Measurements from ENCODE around the gene DCAF7.

Gene DCAF7

DNA sequence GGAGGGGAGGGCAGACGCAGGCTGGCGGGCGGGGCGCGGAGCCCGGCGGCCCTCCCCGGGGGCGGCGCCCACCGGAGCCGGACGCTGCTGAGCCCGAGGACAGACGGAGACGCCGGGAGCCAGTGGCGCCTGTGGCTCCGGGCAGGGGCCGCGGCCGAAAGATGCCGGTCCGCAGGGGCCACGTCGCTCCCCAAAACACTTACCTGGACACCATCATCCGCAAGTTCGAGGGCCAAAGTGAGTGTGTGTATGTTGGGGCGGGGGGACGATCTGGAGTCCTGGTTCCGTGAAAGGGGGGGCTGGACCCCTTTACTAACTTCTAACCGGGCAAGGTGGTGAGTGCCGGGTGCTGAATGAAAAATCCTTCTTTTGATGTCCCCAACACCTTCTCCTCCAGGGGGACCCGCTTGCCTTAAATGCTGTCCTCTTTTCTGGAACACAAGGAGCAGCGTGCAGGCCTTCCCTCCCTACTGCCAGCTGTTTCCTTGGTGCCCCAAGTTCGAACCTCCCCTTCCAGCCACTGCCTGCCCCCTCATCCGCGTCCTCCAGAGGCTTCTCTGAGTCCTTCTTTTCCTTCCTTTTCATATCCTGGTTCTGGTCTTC lies 26.9 kb upstream of the DCAF7 start, which contains the start of gene KCNH6:
Gene KCNH6 (plus strand): TSS at position 106 of the 603 bp plus-strand sequence. CDS start 56 bp downstream, at position 162.
- DNase-seq (ENCODE audit: low read depth) = no peak
- peak within 1 kb of the TSS; percentile 29 for H3K4me3 ChIP-seq (ENCODE audit: low read depth, low read length)

DNA sequence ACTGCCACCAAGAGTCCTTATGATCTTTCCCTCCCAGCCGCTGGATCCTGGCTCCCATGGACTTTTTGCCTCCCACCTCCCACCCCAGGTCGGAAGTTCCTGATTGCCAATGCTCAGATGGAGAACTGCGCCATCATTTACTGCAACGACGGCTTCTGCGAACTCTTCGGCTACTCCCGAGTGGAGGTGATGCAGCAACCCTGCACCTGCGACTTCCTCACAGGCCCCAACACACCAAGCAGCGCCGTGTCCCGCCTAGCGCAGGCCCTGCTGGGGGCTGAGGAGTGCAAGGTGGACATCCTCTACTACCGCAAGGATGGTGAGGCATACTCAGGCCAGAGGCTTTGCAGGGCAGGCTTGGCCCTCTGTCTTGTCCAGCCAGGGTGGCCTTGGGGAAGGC lies 26.2 kb upstream of the DCAF7 start:
- DNase-seq (ENCODE audit: low read depth) = no peak
- no peak overlapping the region for H3K4me3 ChIP-seq (ENCODE audit: low read depth, low read length)

DNA sequence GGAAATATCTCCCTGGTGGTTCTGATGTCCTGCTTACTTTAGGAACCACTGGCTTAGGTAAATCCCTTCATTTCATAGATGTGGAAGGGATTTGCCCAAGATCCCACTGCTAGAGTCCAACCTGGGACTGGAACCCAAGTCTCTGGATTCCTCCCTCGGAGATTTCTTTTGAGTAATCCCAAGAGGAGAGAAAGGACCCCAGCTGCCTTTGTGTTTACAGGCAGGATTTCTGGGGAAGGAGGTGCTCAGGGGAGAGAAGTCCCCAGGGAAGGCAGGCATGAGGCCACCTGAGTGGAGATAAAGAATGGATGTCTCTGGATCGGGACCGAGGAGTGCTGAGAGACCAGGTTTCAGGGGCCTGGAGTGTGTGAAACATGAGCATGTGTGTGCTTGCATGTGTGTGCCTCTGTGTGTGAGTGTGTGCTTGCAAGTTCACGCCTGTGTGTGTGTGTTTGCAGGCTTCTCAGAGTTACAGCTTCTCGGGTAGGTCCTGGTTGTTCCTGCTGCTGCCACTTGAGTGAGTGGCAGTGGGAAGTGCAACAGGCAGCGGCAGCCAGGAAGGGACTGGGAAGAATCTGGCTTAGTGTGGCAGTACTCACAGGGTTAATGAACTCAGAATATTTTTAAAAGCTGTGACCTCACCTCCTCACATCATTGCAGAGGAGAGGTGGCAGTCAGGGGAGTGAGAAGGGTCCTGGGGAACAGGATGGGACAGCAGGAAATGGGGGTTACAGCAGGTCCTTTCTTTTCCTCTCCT lies 24.9 kb upstream of the DCAF7 start:
- no peak overlapping the region for H3K4me3 ChIP-seq (ENCODE audit: low read depth, low read length)
- no peak for DNase-seq (ENCODE audit: low read depth)

DNA sequence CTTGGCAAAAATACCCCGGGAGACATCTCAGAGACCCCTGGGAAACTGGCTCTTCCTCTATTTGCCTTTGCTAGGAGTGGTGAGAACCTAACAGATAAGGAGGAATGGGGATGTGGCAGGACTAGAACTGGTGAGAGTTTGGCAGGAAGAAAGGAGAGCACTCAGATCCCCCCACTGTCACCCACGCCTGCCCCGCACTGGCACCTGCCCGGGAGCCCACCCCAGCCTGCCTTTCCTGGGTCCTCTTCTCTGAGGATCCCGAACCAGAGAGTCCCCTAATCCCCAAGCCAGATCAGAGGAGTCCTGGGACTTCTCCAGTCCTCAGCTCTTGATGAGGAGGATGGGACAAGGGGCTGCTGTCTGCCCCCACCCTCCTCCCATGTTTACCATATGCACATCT lies 23.4 kb upstream of the DCAF7 start:
- no peak for DNase-seq (ENCODE audit: low read depth)
- H3K4me3 ChIP-seq (ENCODE audit: low read depth, low read length) = no peak overlapping the region

DNA sequence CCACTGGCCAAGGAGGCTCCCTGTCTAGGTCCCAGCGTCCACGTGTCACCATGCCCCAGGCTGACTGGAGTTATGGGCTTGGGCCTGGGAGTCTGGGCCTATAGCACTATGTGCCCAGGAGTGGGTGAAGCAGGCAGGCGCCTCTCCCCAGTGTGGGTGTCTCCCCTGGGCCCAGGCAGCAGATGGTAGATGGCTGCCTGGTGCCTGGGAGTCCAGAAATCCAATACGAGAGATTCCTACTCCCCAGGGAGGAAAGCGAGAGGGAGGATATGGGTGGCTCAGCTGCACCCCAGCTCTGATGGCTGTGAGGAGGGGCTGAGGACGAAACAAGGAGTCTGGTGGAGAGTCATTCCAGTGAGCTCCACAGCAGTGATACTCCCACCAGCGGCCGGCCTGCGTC lies 22.1 kb upstream of the DCAF7 start:
- H3K4me3 ChIP-seq (ENCODE audit: low read depth, low read length) = no peak overlapping the region
- no peak for DNase-seq (ENCODE audit: low read depth)

DNA sequence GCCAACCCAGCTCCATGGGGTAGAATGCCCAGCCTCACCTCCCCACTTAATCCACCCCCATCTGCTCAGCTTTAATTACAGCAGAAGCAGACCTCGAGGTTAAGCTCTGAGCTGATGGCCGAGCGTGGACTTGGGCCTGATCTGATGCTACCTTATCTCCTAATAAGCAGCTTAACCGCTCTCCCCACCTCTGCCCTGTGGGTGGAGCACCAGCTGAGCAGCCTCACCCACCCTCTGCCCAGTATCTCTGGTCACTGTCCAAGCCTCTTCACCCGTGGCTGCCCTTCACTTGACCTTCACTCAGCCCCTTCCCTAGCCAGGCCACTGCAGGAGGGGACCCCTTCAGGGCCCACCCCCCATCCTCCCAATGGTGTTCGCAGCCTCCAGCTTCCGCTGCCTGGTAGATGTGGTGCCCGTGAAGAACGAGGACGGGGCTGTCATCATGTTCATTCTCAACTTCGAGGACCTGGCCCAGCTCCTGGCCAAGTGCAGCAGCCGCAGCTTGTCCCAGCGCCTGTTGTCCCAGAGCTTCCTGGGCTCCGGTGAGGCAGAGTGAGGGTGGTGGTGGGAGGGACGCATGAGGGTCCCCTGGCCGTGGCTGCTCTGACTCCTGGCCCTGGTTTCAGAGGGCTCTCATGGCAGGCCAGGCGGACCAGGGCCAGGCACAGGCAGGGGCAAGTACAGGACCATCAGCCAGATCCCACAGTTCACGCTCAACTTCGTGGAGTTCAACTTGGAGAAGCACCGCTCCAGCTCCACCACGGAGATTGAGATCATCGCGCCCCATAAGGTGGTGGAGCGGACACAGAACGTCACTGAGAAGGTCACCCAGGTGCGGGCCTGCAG lies 20.3 kb upstream of the DCAF7 start:
- DNase-seq (ENCODE audit: low read depth) = no peak
- no peak overlapping the region for H3K4me3 ChIP-seq (ENCODE audit: low read depth, low read length)

DNA sequence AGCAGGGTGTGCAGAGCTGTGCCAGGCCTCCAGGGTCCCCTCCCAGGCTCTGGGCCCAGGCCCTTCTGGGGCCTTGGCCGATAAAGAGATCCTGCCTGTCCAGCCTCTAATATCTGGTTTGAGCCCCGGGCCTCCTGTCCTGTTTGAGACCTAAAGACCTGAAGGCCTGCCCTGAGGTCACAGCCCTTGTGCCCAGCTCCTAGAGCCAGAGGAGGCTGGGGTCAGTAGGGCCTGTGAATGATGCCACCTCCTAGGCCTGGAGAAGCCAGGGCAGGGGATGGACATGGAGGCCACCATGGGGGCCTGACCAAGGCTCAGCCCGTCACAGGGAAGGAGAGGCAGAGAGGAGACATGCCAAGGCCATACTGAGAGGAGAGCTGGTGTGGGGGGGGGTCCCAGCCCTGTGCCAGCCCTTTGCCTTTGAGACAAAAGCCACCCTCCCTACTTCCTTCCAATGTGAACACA lies 19.7 kb upstream of the DCAF7 start:
- H3K4me3 ChIP-seq (ENCODE audit: low read depth, low read length) = no peak overlapping the region
- DNase-seq (ENCODE audit: low read depth) = no peak

DNA sequence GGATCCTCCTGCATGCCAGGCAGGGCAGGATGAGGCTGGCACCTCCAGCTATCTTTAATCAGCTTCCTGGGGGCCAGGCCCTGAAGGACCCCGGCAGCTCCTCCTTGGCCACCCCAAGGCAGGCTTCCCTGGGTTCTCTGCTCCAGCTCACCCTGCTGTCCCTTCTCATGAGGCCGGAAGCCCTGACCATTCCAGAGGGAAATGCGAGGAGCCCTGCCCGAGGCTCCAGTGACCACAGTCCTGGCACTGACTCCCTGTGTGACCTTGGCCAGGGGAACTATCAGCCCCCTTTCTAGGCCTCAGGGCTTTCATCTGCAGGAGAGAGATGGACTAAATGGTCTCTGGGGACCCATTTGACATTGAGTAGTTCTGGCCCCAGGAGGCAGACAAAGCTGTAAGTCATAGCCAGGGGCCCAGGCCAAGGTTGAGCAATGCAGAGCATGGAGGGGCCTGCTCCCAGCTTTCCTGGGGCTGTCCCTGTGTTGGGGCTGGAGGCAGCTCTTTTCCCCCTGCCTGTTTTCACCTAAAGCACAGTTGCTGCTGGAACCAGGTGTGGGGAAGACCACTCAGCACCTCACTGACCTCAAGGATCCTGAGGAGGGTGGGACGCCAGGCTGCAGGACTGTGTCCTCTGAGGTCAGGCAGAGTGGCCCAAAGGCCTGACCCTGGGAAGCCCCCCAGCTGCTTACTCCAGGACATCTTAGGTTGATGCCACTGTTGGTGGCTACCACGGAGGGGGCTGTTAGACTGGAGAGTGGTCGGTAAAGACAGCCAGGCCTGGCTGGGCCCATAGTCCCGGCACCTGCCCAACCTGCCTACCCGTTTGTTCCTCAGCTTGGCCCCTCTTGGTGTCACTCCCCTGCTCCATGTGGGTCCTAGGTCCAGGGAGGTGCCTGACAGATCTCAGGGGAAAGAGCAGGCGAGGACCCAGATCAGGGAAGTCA lies 19.0 kb upstream of the DCAF7 start:
- no peak overlapping the region for H3K4me3 ChIP-seq (ENCODE audit: low read depth, low read length)
- DNase-seq (ENCODE audit: low read depth) = no peak

DNA sequence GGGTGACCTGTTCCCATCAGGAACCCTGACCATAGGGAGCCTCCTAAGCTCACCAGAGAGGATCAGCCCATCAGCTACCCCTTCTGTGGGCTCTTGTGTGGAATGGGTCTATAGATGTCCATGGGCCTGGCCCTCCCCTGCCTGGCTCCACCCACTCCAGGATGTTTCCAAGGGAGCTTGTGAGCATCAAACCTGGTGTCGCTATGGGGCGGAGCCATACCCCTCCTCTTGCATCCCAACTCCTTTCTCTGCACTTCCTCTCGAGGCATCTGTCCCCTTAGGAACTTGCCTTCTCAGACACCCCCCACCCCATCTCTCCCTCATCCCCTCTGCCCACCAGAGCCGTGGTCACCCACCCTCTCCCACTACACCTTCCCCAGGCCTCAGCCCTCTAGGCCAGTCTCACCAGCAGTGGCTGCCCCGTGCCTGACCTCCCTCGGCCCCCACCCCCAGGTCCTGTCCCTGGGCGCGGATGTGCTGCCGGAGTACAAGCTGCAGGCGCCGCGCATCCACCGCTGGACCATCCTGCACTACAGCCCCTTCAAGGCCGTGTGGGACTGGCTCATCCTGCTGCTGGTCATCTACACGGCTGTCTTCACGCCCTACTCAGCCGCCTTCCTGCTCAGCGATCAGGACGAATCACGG lies 16.7 kb upstream of the DCAF7 start:
- DNase-seq (ENCODE audit: low read depth) = no peak

DNA sequence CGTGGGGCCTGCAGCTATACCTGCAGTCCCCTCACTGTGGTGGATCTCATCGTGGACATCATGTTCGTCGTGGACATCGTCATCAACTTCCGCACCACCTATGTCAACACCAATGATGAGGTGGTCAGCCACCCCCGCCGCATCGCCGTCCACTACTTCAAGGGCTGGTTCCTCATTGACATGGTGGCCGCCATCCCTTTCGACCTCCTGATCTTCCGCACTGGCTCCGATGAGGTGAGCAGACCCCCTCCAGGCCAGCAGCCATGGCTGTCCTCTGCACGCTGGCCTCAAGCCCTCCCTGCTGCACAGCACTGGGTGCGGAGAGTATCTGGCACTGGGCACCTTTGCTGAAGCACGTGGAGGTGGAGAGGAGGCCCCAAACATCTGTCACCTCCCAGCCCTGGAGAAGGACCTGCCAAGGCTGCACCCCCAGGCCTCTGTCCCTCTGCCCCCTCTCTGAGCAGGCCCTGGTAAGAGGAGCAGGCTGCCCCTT lies 16.2 kb upstream of the DCAF7 start:
- DNase-seq (ENCODE audit: low read depth) = no peak
- no peak overlapping the region for H3K4me3 ChIP-seq (ENCODE audit: low read depth, low read length)

More for the DNA sequence above, 16.7 kb upstream of the DCAF7 start:
- H3K4me3 ChIP-seq (ENCODE audit: low read depth, low read length) = no peak overlapping the region

DNA sequence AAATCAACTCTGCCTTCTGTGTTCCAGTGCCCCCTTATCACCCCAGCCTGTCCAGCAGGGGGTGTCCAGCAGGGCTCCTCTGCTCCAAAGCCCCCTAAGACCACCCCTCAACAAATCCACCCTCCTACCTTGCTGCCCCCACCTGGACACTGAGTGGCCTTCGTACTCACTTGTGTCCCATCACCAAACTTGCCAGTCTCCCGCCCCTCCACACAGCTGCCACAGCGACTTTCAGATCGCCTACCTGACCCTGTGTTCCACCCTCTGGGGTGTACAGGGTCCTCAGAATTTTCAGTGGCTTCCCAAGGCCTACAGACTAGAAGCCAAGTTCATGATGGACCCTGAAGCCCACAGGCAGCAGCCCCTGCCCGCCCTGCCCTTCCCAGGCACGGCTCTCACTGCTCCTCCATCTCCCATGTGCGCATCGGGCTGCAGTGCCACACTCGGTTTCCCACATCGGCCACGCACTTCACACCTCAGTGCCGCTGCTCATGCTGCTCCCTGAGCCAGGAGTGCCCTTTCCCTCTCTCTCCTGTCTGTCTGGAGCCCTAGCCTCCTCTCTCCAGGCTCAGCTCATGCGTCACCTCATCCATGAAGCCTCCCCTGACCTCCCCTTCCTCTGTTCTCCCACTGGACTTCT lies 15.3 kb upstream of the DCAF7 start:
- no peak overlapping the region for H3K4me3 ChIP-seq (ENCODE audit: low read depth, low read length)
- DNase-seq (ENCODE audit: low read depth) = no peak

DNA sequence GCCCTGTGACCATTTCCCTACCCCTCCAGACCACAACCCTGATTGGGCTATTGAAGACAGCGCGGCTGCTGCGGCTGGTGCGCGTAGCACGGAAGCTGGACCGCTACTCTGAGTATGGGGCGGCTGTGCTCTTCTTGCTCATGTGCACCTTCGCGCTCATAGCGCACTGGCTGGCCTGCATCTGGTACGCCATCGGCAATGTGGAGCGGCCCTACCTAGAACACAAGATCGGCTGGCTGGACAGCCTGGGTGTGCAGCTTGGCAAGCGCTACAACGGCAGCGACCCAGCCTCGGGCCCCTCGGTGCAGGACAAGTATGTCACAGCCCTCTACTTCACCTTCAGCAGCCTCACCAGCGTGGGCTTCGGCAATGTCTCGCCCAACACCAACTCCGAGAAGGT lies 14.6 kb upstream of the DCAF7 start:
- no peak for DNase-seq (ENCODE audit: low read depth)
- no peak overlapping the region for H3K4me3 ChIP-seq (ENCODE audit: low read depth, low read length)

DNA sequence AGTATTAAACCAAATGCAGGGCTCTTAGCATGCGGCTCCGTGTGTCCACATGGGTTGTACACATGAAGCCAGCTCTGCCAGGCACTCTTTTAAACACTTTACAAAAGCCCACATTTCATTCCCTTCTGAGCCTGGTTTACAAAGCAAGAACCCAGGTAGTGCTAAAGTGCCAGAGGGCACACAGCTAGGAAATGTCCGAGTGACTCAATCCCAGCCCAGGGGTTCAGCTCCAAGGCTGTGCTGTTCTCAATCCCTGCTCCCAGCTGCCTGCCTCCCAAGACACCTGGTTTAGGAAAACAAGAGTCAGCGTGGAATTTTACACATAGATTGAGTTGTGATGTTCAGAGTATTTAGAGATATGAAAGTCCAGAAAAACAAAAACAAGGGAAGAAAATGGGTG lies 13.3 kb upstream of the DCAF7 start:
- no peak overlapping the region for H3K4me3 ChIP-seq (ENCODE audit: low read depth, low read length)
- DNase-seq (ENCODE audit: low read depth) = no peak

DNA sequence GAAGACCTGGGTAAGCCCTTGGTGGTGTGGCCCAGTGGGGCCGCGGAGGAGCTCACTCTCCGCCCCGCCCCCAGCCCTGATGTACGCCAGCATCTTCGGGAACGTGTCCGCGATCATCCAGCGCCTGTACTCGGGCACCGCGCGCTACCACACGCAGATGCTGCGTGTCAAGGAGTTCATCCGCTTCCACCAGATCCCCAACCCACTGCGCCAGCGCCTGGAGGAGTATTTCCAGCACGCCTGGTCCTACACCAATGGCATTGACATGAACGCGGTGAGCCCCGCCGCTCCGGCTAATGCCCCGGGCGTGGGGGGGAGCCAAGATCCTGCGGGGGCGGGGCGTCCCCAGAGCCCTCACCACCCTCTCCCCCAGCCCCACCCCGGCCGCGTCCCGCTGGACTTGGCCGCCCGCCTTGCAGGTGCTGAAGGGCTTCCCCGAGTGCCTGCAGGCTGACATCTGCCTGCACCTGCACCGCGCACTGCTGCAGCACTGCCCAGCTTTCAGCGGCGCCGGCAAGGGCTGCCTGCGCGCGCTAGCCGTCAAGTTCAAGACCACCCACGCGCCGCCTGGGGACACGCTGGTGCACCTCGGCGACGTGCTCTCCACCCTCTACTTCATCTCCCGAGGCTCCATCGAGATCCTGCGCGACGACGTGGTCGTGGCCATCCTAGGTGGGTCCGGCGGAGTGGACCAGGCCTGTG lies 12.1 kb upstream of the DCAF7 start:
- H3K4me3 ChIP-seq (ENCODE audit: low read depth, low read length) = no peak overlapping the region
- no peak for DNase-seq (ENCODE audit: low read depth)

DNA sequence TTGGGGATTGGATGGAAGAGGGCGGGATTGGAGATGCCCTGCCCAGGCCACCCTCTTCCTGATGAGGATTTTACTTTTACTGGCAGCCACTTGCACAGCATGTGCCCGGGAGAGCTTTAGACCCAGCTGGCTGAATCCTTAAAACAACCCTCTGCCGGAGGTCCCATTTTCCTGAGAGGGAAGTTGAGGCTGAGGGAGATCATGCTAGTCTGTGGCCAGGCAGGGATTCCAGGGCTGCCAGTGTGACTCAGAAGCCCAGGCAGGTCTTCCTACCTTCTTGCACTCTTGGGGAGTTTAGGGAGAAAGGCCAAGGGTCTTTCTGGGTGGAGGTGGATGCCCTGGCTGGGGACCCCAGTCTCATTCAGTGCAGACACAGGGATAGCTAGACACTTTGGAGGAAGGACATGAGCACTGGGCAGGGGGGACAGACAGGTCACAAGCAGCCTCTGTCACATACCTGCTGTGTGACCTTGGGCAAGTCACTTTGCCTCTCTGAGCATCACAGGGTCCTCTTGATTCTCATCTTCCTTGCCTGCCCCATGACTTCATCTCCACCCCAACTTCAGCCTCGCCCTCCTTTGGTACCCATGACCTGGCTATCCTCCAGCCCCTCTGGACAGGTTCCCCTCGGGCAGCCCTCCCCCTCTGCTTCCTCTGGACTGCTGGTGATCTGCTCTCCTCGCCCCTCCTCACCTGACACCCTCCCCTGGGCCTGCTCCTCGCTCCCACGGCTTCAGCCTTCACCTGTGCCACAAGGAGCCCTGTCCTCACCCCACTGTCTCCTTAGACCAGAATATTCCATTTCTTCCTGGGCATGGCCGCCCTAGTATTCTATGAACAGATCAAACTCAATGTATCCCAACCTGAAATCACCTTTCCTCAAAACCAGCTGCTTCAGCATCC lies 11.3 kb upstream of the DCAF7 start:
- no peak overlapping the region for H3K4me3 ChIP-seq (ENCODE audit: low read depth, low read length)

DNA sequence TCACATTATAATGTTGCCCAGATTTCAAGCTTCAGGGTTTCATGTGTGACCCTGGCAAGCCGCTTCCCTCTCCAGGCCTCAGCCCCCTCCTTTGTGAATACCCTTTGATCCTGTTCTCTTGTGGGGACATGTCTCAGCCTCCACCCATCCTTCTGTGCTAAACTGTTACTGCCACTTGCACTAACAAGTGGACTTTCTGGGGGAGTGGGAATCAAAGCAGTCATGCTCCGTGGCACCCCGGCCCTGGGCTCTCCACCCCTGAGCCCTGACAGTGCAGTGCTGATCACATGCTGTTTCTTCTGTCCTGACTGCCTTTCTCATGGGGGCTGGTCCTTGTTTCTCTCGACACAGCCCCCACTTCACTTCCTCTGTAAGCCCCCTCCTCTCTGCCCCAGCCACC lies 9.7 kb upstream of the DCAF7 start:
- no peak for DNase-seq (ENCODE audit: low read depth)
- H3K4me3 ChIP-seq (ENCODE audit: low read depth, low read length) = no peak overlapping the region

More for the DNA sequence above, 11.3 kb upstream of the DCAF7 start:
- DNase-seq (ENCODE audit: low read depth) = no peak

DNA sequence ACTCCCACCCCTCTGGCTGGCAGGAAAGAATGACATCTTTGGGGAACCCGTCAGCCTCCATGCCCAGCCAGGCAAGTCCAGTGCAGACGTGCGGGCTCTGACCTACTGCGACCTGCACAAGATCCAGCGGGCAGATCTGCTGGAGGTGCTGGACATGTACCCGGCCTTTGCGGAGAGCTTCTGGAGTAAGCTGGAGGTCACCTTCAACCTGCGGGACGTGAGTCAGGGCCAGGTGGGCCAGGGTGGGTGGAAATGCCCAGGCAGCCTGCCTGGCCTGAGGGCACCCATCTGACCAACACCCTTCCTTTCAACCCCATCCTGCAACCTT lies 8.1 kb upstream of the DCAF7 start:
- no peak overlapping the region for H3K4me3 ChIP-seq (ENCODE audit: low read depth, low read length)
- no peak for DNase-seq (ENCODE audit: low read depth)

All from skeletal muscle cell (primary cell).